ENCODE results near the gene ACOXL. TPM values are rescaled to one million over a fixed set of nuclear protein-coding genes. Genes with fewer than 3 reads are reported as not detected.
A peak's percentile ranks its signal among the peaks of the same experiment; 100 is the strongest.

The ACOXL gene
- total RNA-seq, 1 donor from 2014 or later: 0.23 TPM

- DNase-seq (ENCODE audit: low read depth): no peak
- Histone ChIP-seq H3K79me2 (ENCODE audit: insufficient read depth, low read length) (no peaks in the 10 kb centered on the region), H3K9me3 (ENCODE audit: insufficient read depth, low read depth, low read length) (peaks cover 11% of the 10 kb centered on the region), H3K4me2 (ENCODE audit: low read length) (no peak overlapping the region), H3K4me1 (ENCODE audit: insufficient read depth, low read length) (peaks cover 4% of the 10 kb centered on the region), H3K4me3 (ENCODE audit: insufficient read depth, low read depth, low read length) (no peak overlapping the region), H2AFZ (ENCODE audit: low read depth, low read length) (no peak overlapping the region), H3K27ac (ENCODE audit: low read depth, low read length) (no peak overlapping the region), H4K20me1 (ENCODE audit: insufficient read depth, low read length) (no peaks in the 10 kb centered on the region), H3K36me3 (ENCODE audit: insufficient read depth, low read length) (no peaks in the 10 kb centered on the region), H3K9ac (ENCODE audit: low read length) (no peak overlapping the region), H3K27me3 (ENCODE audit: insufficient read depth, low read length) (peaks cover 73% of the 10 kb centered on the region)
- H3K27ac Mint-ChIP-seq (ENCODE audit: unreplicated experiment): no peak overlapping the region
- TF ChIP-seq EZH2 (IDR thresholded peaks at IDR 0.05; ENCODE audit: insufficient read depth, low read length) (no peak), CTCF (IDR thresholded peaks at IDR 0.05; ENCODE audit: insufficient read depth, low read depth, low read length) (no peak)
- H3K9me3 Mint-ChIP-seq (ENCODE audit: unreplicated experiment): peaks cover 16% of the 10 kb centered on the region
- no peak for FAIRE-seq
- no peaks in the 10 kb centered on the region for H3K4me1 Mint-ChIP-seq (ENCODE audit: low read depth, unreplicated experiment)
- no peak overlapping the region for H3K4me3 Mint-ChIP-seq (ENCODE audit: unreplicated experiment)
- no peaks in the 10 kb centered on the region for H3K36me3 Mint-ChIP-seq (ENCODE audit: low read depth, unreplicated experiment)
- peaks cover 62% of the 10 kb centered on the region for H3K27me3 Mint-ChIP-seq (ENCODE audit: low read depth, unreplicated experiment)
Measured at GRCh38 chr2:110729106-110729505, 3.3 kb upstream of the ACOXL start.

- FAIRE-seq (no peak), DNase-seq (ENCODE audit: low read depth) (no peak)
- Histone ChIP-seq H3K36me3 (ENCODE audit: insufficient read depth, low read length) (no peaks in the 10 kb centered on the region), H3K9me3 (ENCODE audit: insufficient read depth, low read depth, low read length) (peaks cover 11% of the 10 kb centered on the region), H3K9ac (ENCODE audit: low read length) (no peak overlapping the region), H3K4me2 (ENCODE audit: low read length) (no peak overlapping the region), H2AFZ (ENCODE audit: low read depth, low read length) (no peak overlapping the region), H3K4me3 (ENCODE audit: insufficient read depth, low read depth, low read length) (no peak overlapping the region), H4K20me1 (ENCODE audit: insufficient read depth, low read length) (no peaks in the 10 kb centered on the region), H3K27ac (ENCODE audit: low read depth, low read length) (no peak overlapping the region), H3K4me1 (ENCODE audit: insufficient read depth, low read length) (peaks cover 4% of the 10 kb centered on the region), H3K27me3 (ENCODE audit: insufficient read depth, low read length) (peaks cover 83% of the 10 kb centered on the region), H3K79me2 (ENCODE audit: insufficient read depth, low read length) (no peaks in the 10 kb centered on the region)
- no peak for TF ChIP-seq CTCF (IDR thresholded peaks at IDR 0.05; ENCODE audit: insufficient read depth, low read depth, low read length)
- TF ChIP-seq EZH2 (IDR thresholded peaks at IDR 0.05; ENCODE audit: insufficient read depth, low read length): no peak
- peaks cover 16% of the 10 kb centered on the region for H3K9me3 Mint-ChIP-seq (ENCODE audit: unreplicated experiment)
- no peaks in the 10 kb centered on the region for H3K36me3 Mint-ChIP-seq (ENCODE audit: low read depth, unreplicated experiment)
- peak overlapping the region; percentile 14 for H3K4me3 Mint-ChIP-seq (ENCODE audit: unreplicated experiment)
- no peak overlapping the region for H3K27ac Mint-ChIP-seq (ENCODE audit: unreplicated experiment)
- H3K4me1 Mint-ChIP-seq (ENCODE audit: low read depth, unreplicated experiment): no peaks in the 10 kb centered on the region
- peaks cover 59% of the 10 kb centered on the region for H3K27me3 Mint-ChIP-seq (ENCODE audit: low read depth, unreplicated experiment)
Measured at GRCh38 chr2:110731064-110731463, 1.3 kb upstream of the ACOXL start.

GRCh38 chr2:110735366-110735765 is 3.0 kb downstream of the ACOXL start:
- no peak overlapping the region for H3K4me3 Mint-ChIP-seq (ENCODE audit: unreplicated experiment)

More at GRCh38 chr2:110735366-110735765, 3.0 kb downstream of the ACOXL start:
- Histone ChIP-seq H3K4me2 (ENCODE audit: low read length) (no peak overlapping the region), H3K9ac (ENCODE audit: low read length) (no peak overlapping the region), H3K79me2 (ENCODE audit: insufficient read depth, low read length) (no peaks in the 10 kb centered on the region), H3K4me3 (ENCODE audit: insufficient read depth, low read depth, low read length) (no peak overlapping the region), H3K9me3 (ENCODE audit: insufficient read depth, low read depth, low read length) (peaks cover 23% of the 10 kb centered on the region), H3K36me3 (ENCODE audit: insufficient read depth, low read length) (no peaks in the 10 kb centered on the region), H4K20me1 (ENCODE audit: insufficient read depth, low read length) (no peaks in the 10 kb centered on the region), H3K4me1 (ENCODE audit: insufficient read depth, low read length) (peaks cover 4% of the 10 kb centered on the region), H2AFZ (ENCODE audit: low read depth, low read length) (no peak overlapping the region), H3K27ac (ENCODE audit: low read depth, low read length) (no peak overlapping the region), H3K27me3 (ENCODE audit: insufficient read depth, low read length) (peaks cover 76% of the 10 kb centered on the region)
- Mint-ChIP-seq H3K4me1 (ENCODE audit: low read depth, unreplicated experiment) (peaks cover 7% of the 10 kb centered on the region), H3K9me3 (ENCODE audit: unreplicated experiment) (peaks cover 24% of the 10 kb centered on the region), H3K27ac (ENCODE audit: unreplicated experiment) (no peak overlapping the region), H3K36me3 (ENCODE audit: low read depth, unreplicated experiment) (peaks cover 2% of the 10 kb centered on the region), H3K27me3 (ENCODE audit: low read depth, unreplicated experiment) (peaks cover 58% of the 10 kb centered on the region)
- no peak for TF ChIP-seq EZH2 (IDR thresholded peaks at IDR 0.05; ENCODE audit: insufficient read depth, low read length)
- TF ChIP-seq CTCF (IDR thresholded peaks at IDR 0.05; ENCODE audit: insufficient read depth, low read depth, low read length): no peak
- DNase-seq (ENCODE audit: low read depth): no peak
- FAIRE-seq: no peak

Data from astrocyte (in vitro differentiated cells and primary cell).